Effector memory CD4-positive, alpha-beta T cell (primary cell): Measurements from ENCODE around the gene PALLD.

Experiments used
- DNase-seq, 3 donors: peaks; one replicate each; pipeline ENCODE4 v3.0.0-alpha.2; 2020
- H3K27ac ChIP-seq: 2 replicates; pipeline ENCODE4 v1.7.0; 2013; ENCODE audit warnings: mild to moderate bottlenecking, low read length, moderate library complexity; ENCODE audit not compliant: insufficient read depth, poor library complexity, severe bottlenecking
- H3K27me3 ChIP-seq: replicated peaks from 2 replicates; pipeline ENCODE4 v1.7.0; 2013; ENCODE audit warnings: mild to moderate bottlenecking, low read length; ENCODE audit not compliant: insufficient read depth, control insufficient read depth, poor library complexity, severe bottlenecking
- H3K36me3 ChIP-seq: 2 replicates; pipeline ENCODE4 v1.7.0; 2013; ENCODE audit warnings: mild to moderate bottlenecking, low read length, moderate library complexity; ENCODE audit not compliant: control insufficient read depth, insufficient read depth
- H3K4me1 ChIP-seq: 2 replicates; pipeline ENCODE4 v1.7.0; 2013; ENCODE audit warnings: low read length, mild to moderate bottlenecking; ENCODE audit not compliant: control insufficient read depth, insufficient read depth, poor library complexity, severe bottlenecking
- H3K4me3 ChIP-seq: 2 replicates; pipeline ENCODE4 v1.7.0; 2013; ENCODE audit warnings: low read length, low read depth, mild to moderate bottlenecking; ENCODE audit not compliant: insufficient read depth, poor library complexity, severe bottlenecking
- H3K9me3 ChIP-seq: 2 replicates; pipeline ENCODE4 v1.7.0; 2013; ENCODE audit warnings: mild to moderate bottlenecking, low read length, moderate library complexity; ENCODE audit not compliant: control insufficient read depth

The PALLD gene

GRCh38 chr4:168972596-168972995, 475.7 kb downstream of the PALLD start:
- Histone ChIP-seq H3K4me1 (no peaks in the 10 kb centered on the region), H3K27ac (no peak overlapping the region), H3K36me3 (peaks cover 5% of the 10 kb centered on the region), H3K4me3 (no peak overlapping the region), H3K9me3 (peaks cover 13% of the 10 kb centered on the region), H3K27me3 (no peaks in the 10 kb centered on the region)
- no peak for DNase-seq
